Measurements from ENCODE around the gene SULT1C2.

The SULT1C2 gene

GRCh38 chr2:108297436-108298141, 8.9 kb downstream of the SULT1C2 start:
- DNase-seq (ENCODE audit: low spot score), result no peak

DNA sequence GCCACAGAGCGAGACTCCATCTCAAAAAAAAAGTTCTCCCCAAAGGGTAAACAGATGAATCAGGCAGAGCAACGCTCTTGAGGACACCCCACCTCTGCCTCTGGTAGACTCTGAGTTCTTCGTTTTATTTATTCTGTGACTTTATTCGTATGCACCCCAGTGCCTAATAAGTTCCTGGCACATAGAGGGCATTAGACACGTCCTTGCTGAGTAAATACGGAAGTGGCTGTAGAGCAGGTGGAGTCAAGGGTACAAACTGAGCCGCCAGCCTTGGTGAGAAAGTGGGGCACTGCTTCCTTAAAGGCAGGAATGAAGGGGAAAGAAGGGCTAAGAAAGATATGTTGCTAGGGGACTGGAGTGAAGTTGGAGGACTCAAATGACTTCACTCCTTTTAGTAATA, 12.9 kb downstream of the SULT1C2 start:
- DNase-seq (ENCODE audit: low spot score), result no peak

DNA sequence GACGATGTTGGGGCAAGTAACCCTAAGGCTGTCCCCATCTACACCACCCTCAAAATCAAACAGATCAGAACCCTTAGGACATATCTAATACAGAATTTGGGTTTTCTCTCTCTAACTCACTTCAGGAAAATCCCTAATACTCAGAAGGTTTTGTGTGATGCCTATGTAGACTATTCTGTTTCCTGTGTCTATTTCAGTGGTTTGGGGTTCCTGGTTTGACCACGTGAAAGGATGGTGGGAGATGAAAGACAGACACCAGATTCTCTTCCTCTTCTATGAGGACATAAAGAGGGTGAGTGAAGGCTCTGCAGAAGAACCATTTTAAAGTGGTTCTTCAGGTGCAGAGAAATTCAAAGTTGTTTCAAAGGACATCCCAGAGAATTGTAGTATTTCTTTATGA, 16.3 kb downstream of the SULT1C2 start:
- DNase-seq (ENCODE audit: low spot score), result no peak

DNA sequence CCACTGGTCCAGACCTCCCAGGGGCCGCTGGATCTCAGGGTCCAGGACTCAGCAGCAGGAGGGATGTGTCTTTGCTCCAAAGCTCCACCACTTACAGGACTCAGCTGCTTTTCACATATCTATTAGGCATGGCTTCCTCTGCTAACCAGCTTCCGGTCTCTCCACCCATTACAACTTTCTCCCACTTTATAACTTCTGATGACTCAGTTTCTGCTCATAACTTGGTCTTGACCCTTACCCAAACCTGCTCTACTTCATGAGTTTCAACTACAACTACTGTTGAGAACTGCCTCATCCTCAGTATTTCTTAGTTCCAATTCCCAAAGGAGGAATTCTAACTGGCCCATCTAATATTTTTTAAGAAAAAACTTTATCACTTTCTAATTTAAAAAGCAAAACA, 17.2 kb downstream of the SULT1C2 start:
- DNase-seq (ENCODE audit: low spot score), result no peak

DNA sequence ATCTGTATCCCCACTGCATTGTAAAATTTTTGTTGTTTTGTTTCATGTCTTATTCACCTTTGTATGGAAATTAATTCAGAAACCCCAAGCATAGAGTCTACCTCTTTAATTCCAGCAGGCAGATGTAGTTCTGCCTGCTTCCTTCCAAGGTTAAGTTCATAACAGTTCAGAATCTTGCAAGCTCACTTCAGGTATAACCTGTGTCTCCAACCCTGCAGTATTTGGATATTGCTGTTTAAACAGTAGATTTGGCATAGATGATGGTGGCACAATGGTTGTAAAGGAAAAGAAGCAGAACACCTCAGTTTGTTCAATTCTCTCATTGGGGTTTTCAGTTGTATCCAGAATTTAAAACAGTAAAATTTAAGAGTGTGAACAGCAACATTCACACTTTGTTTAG, 21.2 kb downstream of the SULT1C2 start:
- no peak for DNase-seq (ENCODE audit: low spot score)

- no peak for DNase-seq (ENCODE audit: low spot score)
Measured at GRCh38 chr2:108314586-108315296, 26.0 kb downstream of the SULT1C2 start.

DNA sequence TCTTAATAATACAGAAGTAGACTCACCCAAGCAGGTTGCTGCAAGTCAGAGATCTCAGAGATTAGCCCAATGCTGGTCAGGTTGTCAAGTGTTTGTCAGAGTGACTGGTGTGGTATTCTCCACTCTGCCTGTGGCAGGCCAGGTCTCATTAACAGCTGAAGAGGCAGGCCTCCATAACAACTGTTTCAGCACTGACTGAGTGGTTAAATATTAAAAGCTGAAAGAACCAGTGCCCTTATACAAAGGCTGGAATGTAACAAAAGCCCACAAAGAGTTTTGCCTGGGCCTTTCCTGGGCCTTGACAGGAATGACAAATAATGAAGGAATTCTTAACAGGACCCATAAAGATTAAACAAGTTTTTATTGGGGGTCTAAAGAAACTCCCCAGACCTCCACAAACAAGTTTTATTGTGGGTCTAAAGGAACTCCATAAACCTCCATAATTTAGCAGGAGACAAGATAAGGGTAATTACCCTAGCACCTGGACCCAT, 26.8 kb downstream of the SULT1C2 start:
- no peak for DNase-seq (ENCODE audit: low spot score)

DNA sequence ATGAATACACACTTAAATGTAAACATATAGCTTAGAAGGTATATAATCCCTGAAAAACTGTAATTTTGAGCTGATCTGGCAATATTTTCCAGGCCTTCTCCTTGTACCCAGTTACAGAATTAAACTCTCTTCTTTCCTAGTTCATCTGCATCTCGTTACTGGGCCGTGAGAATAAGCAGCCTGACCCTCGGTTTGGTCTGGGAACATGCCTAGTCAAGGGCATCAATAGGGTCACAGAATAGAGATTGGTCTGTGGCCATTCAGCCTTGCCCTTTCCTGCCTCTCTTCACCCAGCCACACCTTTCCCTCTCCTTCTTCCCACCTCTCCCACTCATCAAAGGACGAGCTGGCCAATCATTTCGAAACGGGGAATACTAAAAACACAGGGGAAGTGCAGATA, 27.3 kb downstream of the SULT1C2 start:
- DNase-seq (ENCODE audit: low spot score), result no peak

DNA sequence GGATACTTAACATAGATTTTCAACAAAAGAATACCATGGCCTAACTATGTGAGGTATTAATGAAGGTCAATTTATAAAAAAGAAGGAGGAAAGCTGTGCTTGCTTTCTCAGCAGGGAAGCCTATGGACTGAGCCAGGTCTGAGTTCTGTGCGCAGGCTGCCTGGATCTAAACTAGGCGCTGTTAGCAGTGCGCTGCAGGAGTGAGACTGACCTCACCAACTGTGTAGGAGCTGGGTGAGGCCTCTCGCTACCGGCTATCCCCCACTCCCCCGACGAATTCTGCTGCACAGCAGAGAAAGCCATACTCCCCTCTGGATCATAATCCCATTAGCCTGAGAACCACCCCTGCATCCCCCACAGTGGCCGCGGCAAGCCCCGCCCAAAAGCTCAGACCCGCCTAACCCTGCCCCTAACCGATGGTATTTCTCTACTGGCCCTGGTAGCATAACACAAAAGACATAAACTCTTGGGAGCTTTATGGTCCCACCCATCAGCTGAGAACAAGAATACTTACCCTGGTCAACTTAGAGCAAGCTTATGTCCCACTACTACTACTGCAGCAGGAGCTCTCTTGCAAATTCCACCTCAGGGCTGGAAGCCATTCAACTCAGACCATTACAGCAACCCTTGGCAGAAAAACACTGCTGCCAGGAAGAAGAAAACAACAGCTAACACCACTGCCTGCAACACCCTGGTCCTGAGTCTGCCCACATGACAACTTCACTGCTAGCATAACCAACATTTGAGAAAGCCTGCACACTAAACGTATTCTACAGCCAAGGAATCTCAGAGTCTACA, 28.0 kb downstream of the SULT1C2 start:
- DNase-seq (ENCODE audit: low spot score), result no peak

GRCh38 chr2:108320326-108320922, 31.7 kb downstream of the SULT1C2 start:
- DNase-seq (ENCODE audit: low spot score), result no peak

DNA sequence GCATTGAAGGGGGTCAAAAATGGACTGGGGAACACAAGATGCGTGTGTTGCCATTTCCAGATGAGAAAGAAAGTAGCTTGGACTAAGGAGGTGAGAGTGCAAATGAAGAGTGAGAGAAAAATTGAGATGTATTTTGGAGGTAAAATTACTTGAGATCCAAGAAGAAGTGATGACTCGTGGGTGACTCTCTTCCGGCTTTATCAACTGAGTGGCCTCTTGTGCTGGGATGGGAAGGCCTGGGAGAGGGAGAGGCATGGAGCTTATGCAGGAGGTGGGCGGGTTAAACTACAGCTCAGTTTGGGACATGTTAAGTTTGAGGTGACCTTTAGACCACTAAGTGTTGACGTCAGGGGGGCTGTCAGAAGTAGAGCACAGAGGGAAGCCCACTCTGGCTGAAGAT, 34.9 kb downstream of the SULT1C2 start:
- DNase-seq (ENCODE audit: low spot score), result no peak

DNA sequence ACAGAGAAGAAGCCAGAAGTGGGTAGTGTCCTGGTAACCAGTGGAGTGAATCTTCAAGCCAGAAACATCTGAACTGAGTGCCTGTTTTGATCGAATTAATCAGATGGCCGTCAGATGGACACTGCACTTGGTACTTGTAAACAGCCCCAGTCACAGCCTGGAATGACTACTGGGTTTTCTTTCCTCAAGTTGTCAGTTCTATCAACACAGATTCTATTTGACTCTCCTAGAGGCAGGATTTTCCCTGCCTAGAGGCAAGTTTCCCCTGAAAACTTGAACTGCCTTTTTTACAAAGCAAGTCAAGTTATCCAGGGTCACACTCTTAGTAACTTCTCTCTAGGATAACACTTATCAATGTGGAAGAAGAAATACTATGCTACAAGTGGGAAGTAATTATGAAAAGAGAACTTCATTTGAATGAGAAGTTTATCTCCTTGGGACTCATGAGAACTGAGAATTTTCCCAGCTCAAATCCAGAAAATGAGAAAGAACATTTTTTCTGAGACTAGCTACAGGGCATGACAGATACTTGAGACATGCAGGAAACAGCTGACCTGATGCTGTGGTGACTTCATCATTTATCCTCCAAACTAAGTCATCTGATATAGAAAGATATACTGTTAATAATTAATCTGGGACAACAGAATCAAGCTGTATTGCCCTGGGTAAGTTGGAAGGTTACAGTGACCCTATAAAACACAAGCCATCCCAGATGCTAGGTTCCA, 36.0 kb downstream of the SULT1C2 start:
- DNase-seq (ENCODE audit: low spot score), result no peak

DNA sequence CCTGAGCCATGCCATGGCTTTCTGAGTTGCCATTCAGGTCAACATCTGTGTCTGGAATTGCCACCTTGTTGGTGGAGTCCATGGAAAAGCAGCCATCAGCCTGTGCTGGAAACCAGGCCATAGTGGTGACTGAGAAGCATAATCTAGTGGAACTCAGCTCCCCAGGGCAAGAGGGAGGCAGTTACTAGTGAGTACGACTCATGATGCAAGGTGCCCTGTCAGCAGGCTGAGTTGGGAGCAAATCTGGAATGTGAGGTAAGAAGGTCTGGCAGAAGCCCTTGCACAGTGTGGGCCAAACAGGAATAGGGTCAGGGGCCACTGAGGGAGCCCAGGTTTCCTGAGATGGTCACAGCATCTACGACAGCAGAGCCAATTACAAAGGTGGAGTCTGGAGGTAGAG, 37.1 kb downstream of the SULT1C2 start:
- DNase-seq (ENCODE audit: low spot score), result no peak

DNA sequence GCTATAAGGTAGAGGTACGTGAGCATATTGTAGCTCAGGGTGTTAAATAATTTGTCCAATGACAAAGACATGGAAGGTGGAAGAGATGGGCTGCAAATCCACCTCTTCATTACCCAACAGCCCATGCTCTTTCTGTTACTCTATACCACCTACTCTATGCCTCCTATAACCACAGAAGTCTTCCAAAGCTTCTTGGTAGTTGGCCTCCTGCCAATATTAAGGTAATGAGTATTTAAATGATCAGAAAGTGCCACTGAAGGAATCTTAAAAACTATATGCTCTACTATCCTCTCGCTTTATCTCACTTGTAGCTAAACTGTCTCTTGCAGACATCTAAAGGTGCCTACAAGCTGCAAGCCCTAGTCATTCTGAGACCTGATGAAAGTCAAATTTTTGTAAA, 41.1 kb downstream of the SULT1C2 start:
- DNase-seq (ENCODE audit: low spot score), result no peak

- no peak for DNase-seq (ENCODE audit: low spot score)
Measured at GRCh38 chr2:108330979-108331378, 42.3 kb downstream of the SULT1C2 start.

GRCh38 chr2:108345951-108346350, 57.3 kb downstream of the SULT1C2 start:
- DNase-seq (ENCODE audit: low spot score), result no peak

DNA sequence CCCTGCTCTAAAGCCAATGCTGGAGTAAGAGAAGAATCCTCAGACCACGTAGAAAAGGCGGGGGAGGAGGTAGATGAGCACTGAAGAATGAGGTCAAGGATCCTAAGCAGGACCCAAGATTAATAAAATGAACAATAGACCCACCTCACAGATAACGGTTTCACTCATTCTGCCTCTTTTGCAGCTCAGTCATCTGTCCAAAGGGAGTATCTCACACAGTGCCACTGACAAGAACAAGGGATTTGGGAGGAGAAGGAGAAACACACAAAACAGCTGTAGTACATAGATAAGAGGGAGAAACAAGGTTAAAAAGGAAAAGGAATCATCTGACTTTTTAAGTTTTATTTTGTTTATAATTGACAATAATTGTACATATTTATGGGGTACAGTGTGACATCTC, 58.1 kb downstream of the SULT1C2 start:
- no peak for DNase-seq (ENCODE audit: low spot score)

- no peak for DNase-seq (ENCODE audit: low spot score)
Measured at GRCh38 chr2:108347786-108348185, 59.1 kb downstream of the SULT1C2 start.

DNA sequence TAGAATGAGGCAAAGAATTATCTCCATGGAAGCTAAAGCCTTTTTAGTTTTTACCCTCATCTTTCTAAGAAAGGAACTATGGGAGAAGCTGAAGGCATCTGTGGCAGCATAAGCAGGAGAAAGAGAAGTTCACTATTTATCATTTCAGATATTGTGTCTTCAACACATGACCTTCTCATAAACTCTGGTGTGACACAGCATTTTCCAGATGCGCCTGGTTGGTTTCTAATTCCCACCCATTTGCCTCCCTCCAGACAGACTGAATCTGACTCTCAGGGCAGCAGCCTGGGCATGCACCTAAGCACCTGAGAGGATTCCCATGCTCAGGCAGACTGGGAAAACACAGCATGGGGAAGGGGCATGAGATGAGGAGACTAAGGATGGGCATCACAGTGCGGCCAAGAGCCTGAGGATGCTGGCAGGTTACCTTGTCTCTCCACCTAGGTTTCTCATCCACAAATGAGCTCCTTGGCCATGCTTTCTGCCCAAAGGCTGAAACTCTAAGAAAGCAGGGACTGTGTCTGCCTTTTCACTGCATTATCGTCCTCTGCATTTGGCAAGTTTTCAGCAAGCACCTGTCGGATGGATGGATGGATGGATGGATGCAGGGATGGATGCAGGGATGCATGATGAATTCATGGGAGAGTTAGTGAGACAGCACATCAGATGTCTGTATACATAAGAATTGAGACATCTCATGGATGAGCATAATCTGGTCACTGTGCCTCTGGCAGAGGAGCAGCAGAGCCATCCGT, 60.3 kb downstream of the SULT1C2 start:
- no peak for DNase-seq (ENCODE audit: low spot score)

GRCh38 chr2:108349571-108349928, 60.9 kb downstream of the SULT1C2 start:
- no peak for DNase-seq (ENCODE audit: low spot score)

DNA sequence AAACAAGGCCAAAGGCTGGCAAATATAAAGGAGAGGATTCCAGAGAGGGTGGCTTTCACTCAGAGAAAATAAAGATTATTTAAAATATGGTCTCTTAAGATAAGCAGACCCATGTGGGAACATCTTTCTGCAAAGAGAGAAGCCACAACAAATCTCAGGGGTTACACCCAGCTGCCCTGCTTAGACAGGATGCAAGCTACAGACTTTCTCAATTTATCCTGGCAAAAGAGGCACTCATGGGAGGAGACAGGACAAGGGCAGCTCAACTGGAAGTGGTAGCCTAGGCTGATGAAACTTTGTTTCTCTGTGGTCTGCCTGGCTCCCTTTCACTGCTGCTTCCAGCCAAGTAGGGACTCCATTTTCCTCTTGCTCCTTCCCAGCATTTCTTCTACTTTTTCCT, 63.2 kb downstream of the SULT1C2 start:
- no peak for DNase-seq (ENCODE audit: low spot score)
